ENCODE data around the gene FAM107B. TPM values are rescaled to one million over a fixed set of nuclear protein-coding genes. Genes with fewer than 3 reads are reported as not detected.

FAM107B gene
- total and polyA plus RNA-seq, 10 of the 15 experiments (the other 5 are each of a cell fraction or from before 2014, with no cell fraction given), result 22.9 to 162 (median 86.6) TPM

DNA sequence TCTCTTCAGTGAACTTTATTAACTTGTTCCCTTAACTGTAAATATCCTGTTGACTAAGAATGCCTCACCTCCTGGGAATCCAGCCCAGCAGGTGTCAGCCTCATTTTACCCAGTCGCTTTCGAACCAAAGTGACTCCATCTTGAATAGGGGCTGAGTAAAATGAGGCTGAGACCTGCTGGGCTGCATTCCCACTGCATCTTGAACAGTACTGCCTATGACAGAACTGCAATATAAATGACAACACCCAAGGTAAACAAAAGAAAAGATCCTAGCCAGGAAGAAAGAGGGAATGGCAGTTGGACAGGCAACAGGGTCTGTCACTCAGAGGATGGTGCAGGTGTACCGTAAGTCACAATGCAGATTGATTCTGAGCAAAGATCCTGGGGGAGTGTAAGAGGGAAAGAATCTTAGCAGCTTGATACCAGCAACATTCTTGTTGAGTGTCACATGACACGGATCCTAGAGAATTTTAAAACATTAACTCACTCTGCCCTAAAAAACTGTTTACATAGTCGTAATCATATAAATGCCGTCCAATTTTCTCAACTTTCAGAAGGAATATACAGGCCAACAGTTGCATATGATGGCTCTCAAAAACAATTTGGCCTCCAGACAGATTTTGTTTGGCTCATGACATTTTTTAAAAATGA is 4.4 kb upstream of the FAM107B start:
- no peak for TF ChIP-seq BMI1 (IDR thresholded peaks at IDR 0.05; ENCODE audit: borderline replicate concordance)
- no peak for TF ChIP-seq BCL11A (IDR thresholded peaks at IDR 0.05; ENCODE audit: low read depth, low read length)
- no peak for TF ChIP-seq E4F1 (IDR thresholded peaks at IDR 0.05; ENCODE audit: borderline replicate concordance, partially characterized antibody)
- no peak for TF ChIP-seq TAF1 (IDR thresholded peaks at IDR 0.05; ENCODE audit: borderline replicate concordance, low read depth, low read length)
- TF ChIP-seq, protein P1, sequence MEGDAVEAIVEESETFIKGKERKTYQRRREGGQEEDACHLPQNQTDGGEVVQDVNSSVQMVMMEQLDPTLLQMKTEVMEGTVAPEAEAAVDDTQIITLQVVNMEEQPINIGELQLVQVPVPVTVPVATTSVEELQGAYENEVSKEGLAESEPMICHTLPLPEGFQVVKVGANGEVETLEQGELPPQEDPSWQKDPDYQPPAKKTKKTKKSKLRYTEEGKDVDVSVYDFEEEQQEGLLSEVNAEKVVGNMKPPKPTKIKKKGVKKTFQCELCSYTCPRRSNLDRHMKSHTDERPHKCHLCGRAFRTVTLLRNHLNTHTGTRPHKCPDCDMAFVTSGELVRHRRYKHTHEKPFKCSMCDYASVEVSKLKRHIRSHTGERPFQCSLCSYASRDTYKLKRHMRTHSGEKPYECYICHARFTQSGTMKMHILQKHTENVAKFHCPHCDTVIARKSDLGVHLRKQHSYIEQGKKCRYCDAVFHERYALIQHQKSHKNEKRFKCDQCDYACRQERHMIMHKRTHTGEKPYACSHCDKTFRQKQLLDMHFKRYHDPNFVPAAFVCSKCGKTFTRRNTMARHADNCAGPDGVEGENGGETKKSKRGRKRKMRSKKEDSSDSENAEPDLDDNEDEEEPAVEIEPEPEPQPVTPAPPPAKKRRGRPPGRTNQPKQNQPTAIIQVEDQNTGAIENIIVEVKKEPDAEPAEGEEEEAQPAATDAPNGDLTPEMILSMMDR (IDR thresholded peaks at IDR 0.05 in 2 of 3, conservative IDR thresholded peaks at IDR 0.05 in 1 of 3; ENCODE audit: control insufficient read depth in 2 of 3, extremely low read depth in 1 of 3, insufficient read depth in 1 of 3, low read depth in 3 of 3, low read length in 3 of 3), result no peak
- no peak for TF ChIP-seq SP1 (IDR thresholded peaks at IDR 0.05; ENCODE audit: low read depth, low read length)
- TF ChIP-seq FOS (IDR thresholded peaks at IDR 0.05; ENCODE audit: borderline replicate concordance, extremely low read depth, insufficient read length), result no peak
- TF ChIP-seq MEF2B (IDR thresholded peaks at IDR 0.05; ENCODE audit: partially characterized antibody, poor library complexity, severe bottlenecking), result no peak
- TF ChIP-seq CBX5 (IDR thresholded peaks at IDR 0.05; ENCODE audit: low read depth), result no peak
- TF ChIP-seq IKZF2 (IDR thresholded peaks at IDR 0.05), result no peak
- TF ChIP-seq RBBP5 (conservative IDR thresholded peaks at IDR 0.05), result no peak
- no peak for TF ChIP-seq RELA (IDR thresholded peaks at IDR 0.05; ENCODE audit: borderline replicate concordance, partially characterized antibody)
- TF ChIP-seq EZH2 (IDR thresholded peaks at IDR 0.05; ENCODE audit: borderline replicate concordance, control insufficient read depth, low read depth, low read length), result no peak
- TF ChIP-seq, protein P2, sequence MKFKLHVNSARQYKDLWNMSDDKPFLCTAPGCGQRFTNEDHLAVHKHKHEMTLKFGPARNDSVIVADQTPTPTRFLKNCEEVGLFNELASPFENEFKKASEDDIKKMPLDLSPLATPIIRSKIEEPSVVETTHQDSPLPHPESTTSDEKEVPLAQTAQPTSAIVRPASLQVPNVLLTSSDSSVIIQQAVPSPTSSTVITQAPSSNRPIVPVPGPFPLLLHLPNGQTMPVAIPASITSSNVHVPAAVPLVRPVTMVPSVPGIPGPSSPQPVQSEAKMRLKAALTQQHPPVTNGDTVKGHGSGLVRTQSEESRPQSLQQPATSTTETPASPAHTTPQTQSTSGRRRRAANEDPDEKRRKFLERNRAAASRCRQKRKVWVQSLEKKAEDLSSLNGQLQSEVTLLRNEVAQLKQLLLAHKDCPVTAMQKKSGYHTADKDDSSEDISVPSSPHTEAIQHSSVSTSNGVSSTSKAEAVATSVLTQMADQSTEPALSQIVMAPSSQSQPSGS (IDR thresholded peaks at IDR 0.05; ENCODE audit: low read length), result no peak
- no peak overlapping the region for H2AFZ ChIP-seq (ENCODE audit: control insufficient read depth, low read depth, low read length)
- no peaks in the 10 kb centered on the region; a peak in 1 of 4 replicates for H3K27me3 ChIP-seq (replicated peaks in 1 of 2; ENCODE audit: control insufficient read depth in 2 of 2, insufficient read depth in 2 of 2, low read length in 1 of 2)
- ChIA-PET RAD21 (ENCODE audit: unreplicated experiment) (no interaction called here), CTCF (interaction anchor here (0.7 kb wide), 1 partner anchor 639 kb away, joined by 3 read pairs; no protein-coding TSS in a partner anchor), POLR2A (no interaction called here), SMC1A (ENCODE audit: uncharacterized antibody, unreplicated experiment) (no interaction called here)
- no peaks in the 10 kb centered on the region for H3K4me1 ChIP-seq (ENCODE audit: control insufficient read depth, insufficient read depth, low read length)
- DNase-seq (ENCODE audit: low read depth, low spot score) (no peak), FAIRE-seq (no peak), ATAC-seq (no peak)
- 84% methylated on average over 6 of the region's 6 CpGs for WGBS (ENCODE audit: insufficient coverage, insufficient replicate concordance, low lambda C conversion rate, missing lambda C conversion rate)
- no TSS peak for BruUV-seq (replicated peaks)
- no peaks in the 10 kb centered on the region for H3K36me3 ChIP-seq (ENCODE audit: control insufficient read depth in 2 of 2, insufficient read depth in 2 of 2, low read length in 1 of 2)
- no peaks in the 10 kb centered on the region for H3K9me3 ChIP-seq (replicated peaks; ENCODE audit: control insufficient read depth, insufficient read depth, low read length)
- no peaks in the 10 kb centered on the region for H3K79me2 ChIP-seq (ENCODE audit: control insufficient read depth, insufficient read depth, low read length)
- in situ Hi-C loops (cut with MboI) (no loop called here), intact Hi-C loops (cut with micrococcal nuclease; ENCODE audit: unreplicated experiment) (no loop called here)
- no peak overlapping the region for H3K4me2 ChIP-seq (ENCODE audit: control insufficient read depth, insufficient read depth)
- no peak overlapping the region for H3K27ac ChIP-seq (ENCODE audit: control insufficient read depth, insufficient read depth)
- H3K4me3 ChIP-seq, result no peak overlapping the region
- no peaks in the 10 kb centered on the region; the same call in 1 of the 2 replicates for H4K20me1 ChIP-seq (ENCODE audit: control insufficient read depth, insufficient read depth)
- H3K9ac ChIP-seq (ENCODE audit: control insufficient read depth, insufficient read depth, low read length), result no peak overlapping the region

All from GM12878 (cell line).